HepG2 (cell line): ENCODE results near the gene PEPD. TPM values are rescaled to one million over a fixed set of nuclear protein-coding genes. Genes with fewer than 3 reads are reported as not detected.

Experiments
- ATAC-seq: fragments of 200-7000 bp; cut with Tn5 transposase; 3 replicates; pipeline ENCODE4 v1.9.1; 2020; ENCODE audit warnings: mild to moderate bottlenecking, moderate library complexity
- BruUV-seq: library from RNA; stranded (reverse); fragments of 400-500 nt; replicated peaks from 2 replicates; lab custom pipeline; 2021; lab: Mats Ljungman, UMichigan
- CTCF ChIA-PET: fragments of 300-600 bp; formaldehyde crosslinking; extraction: SDS; loops from one replicate; lab custom pipeline; 2021; ENCODE audit warnings: low total read pairs, inconsistent platforms, low intra/inter-chr PET ratio; lab: Yijun Ruan, JAX
- POLR2A ChIA-PET: fragments of 350-600 bp; sonication (Branson Sonifier 250); formaldehyde crosslinking; loops from one replicate; lab custom pipeline; 2020; ENCODE audit warnings: antibody characterized with exemption, inconsistent platforms; lab: Yijun Ruan, JAX
- DNase-seq: peaks from one replicate; pipeline ENCODE4 v3.0.0-alpha.2; 2015; ENCODE audit warnings: low spot score
- FAIRE-seq: peaks from 3 replicates; lab custom pipeline; 2011; peaks lifted over from hg19 to GRCh38; lab: Jason Lieb, UNC
- H2AFZ ChIP-seq: one replicate; pipeline ENCODE4 v1.6.1; 2011; ENCODE audit warnings: low read length, inconsistent platforms
- H3K27ac ChIP-seq: fragments of 300-600 bp; 3 replicates; pipeline ENCODE4 v1.8.0; 2011; ENCODE audit warnings: mixed run types, mild to moderate bottlenecking, mixed read lengths, low read length, inconsistent platforms; ENCODE audit not compliant: insufficient read depth; ENCODE audit errors: extremely low read length
- H3K27me3 ChIP-seq, 2 experiments: fragments of 200-600 bp in 1 of 2; 2 replicates in 1 of 2; 3 replicates in 1 of 2; pipeline versions ENCODE4 v1.6.0 to v1.8.0; 2011; ENCODE audit warnings: low read length in 2 of 2, mild to moderate bottlenecking in 2 of 2, moderate library complexity in 2 of 2, inconsistent platforms in 1 of 2; ENCODE audit not compliant: insufficient read depth in 2 of 2, control insufficient read depth in 1 of 2
- H3K36me3 ChIP-seq, 2 experiments: fragments of 200-600 bp in 1 of 2; replicated peaks in 1 of 2; 2 replicates in 1 of 2; 3 replicates in 1 of 2; pipeline versions ENCODE4 v1.5.1 to v1.8.0; 2011; ENCODE audit warnings: low read length in 2 of 2, inconsistent platforms in 1 of 2; ENCODE audit not compliant: insufficient read depth in 2 of 2, control insufficient read depth in 1 of 2
- H3K4me1 ChIP-seq: 2 replicates; pipeline ENCODE4 v1.5.1; 2012; ENCODE audit warnings: low read length, inconsistent platforms; ENCODE audit not compliant: insufficient read depth
- H3K4me2 ChIP-seq: 2 replicates; pipeline ENCODE4 v1.6.0; 2011; ENCODE audit warnings: low read depth, low read length, inconsistent platforms
- H3K4me3 ChIP-seq, 3 experiments: fragments of 200-600 bp in 1 of 3; sonication (generic), shearing (Covaris generic) in 1 of 3; replicated peaks in 1 of 3; 2 replicates each; pipeline ENCODE4 v1.5.1; 2011 to 2016; ENCODE audit warnings: low read length in 3 of 3, inconsistent platforms in 2 of 3, low read depth in 2 of 3, mild to moderate bottlenecking in 2 of 3, control low read depth in 1 of 3, mixed read lengths in 1 of 3; ENCODE audit not compliant: insufficient read depth in 1 of 3
- H3K79me2 ChIP-seq: one replicate; pipeline ENCODE4 v1.6.1; 2011; ENCODE audit warnings: low read length, inconsistent platforms; ENCODE audit not compliant: insufficient read depth
- H3K9ac ChIP-seq: 2 replicates; pipeline ENCODE4 v1.6.0; 2011; ENCODE audit warnings: mild to moderate bottlenecking, low read depth, low read length, inconsistent platforms; ENCODE audit not compliant: insufficient read depth
- H3K9me3 ChIP-seq: 2 replicates; pipeline ENCODE4 v1.5.1; 2012; ENCODE audit warnings: mild to moderate bottlenecking, low read length
- H4K20me1 ChIP-seq: 2 replicates; pipeline ENCODE4 v1.6.0; 2011; ENCODE audit warnings: inconsistent platforms, mild to moderate bottlenecking, low read length, moderate library complexity; ENCODE audit not compliant: insufficient read depth
- ADNP ChIP-seq: sonication (generic); formaldehyde crosslinking; IDR thresholded peaks from 2 replicates; pipeline ENCODE4 v1.4.0; 2020; ENCODE audit warnings: missing genetic modification reagents
- AFF4 ChIP-seq: sonication (generic); formaldehyde crosslinking; IDR thresholded peaks from 2 replicates; pipeline ENCODE4 v1.4.0; 2020; ENCODE audit warnings: missing genetic modification reagents
- CHD4 ChIP-seq: fragments of 200-600 bp; sonication (generic); IDR thresholded peaks from 2 replicates; pipeline ENCODE4 v1.7.0; 2017; ENCODE audit warnings: mild to moderate bottlenecking, low read length, borderline replicate concordance
- MBD4 ChIP-seq: IDR thresholded peaks from 2 replicates; pipeline ENCODE4 v1.6.1; 2012; ENCODE audit warnings: low read length, inconsistent platforms, borderline replicate concordance
- NR1H2 ChIP-seq: sonication (generic); formaldehyde crosslinking; IDR thresholded peaks from 2 replicates; pipeline ENCODE4 v1.8.1; 2022; ENCODE audit warnings: low read depth, missing genetic modification reagents, borderline replicate concordance
- PAF1 ChIP-seq: IDR thresholded peaks from 2 replicates; pipeline ENCODE4 v1.6.1; 2016; ENCODE audit warnings: missing genetic modification reagents, missing compliant biosample characterization
- RFX3 ChIP-seq: IDR thresholded peaks from 2 replicates; pipeline ENCODE4 v1.6.1; 2016; ENCODE audit warnings: missing biosample characterization, missing genetic modification reagents
- RNF2 ChIP-seq: fragments of 450-650 bp; conservative IDR thresholded peaks from 2 replicates; pipeline ENCODE4 v1.6.1; 2016; ENCODE audit warnings: low read depth
- SP1 ChIP-seq, 2 experiments: fragments of 450-650 bp in 1 of 2; sonication (generic) in 1 of 2; formaldehyde crosslinking in 1 of 2; IDR thresholded peaks; 2 replicates each; pipeline versions ENCODE4 v1.4.0 to v1.6.1; 2016 to 2020; ENCODE audit warnings: missing genetic modification reagents in 1 of 2
- TP53 ChIP-seq: sonication (generic); formaldehyde crosslinking; conservative IDR thresholded peaks from 2 replicates; pipeline ENCODE4 v1.4.0; 2020; ENCODE audit warnings: missing genetic modification reagents
- YY1 ChIP-seq: IDR thresholded peaks from 2 replicates; pipeline ENCODE4 v1.6.1; 2011; ENCODE audit warnings: low read length, low read depth, moderate library complexity, mild to moderate bottlenecking; ENCODE audit not compliant: insufficient read depth, insufficient replicate concordance
- ZNF337 ChIP-seq: sonication (generic); formaldehyde crosslinking; IDR thresholded peaks from 2 replicates; pipeline ENCODE4 v1.5.1; 2020; ENCODE audit warnings: missing genetic modification reagents, low read depth, mild to moderate bottlenecking, borderline replicate concordance
- ZNF44 ChIP-seq: sonication (generic); formaldehyde crosslinking; IDR thresholded peaks from 2 replicates; pipeline ENCODE4 v1.5.1; 2020; ENCODE audit warnings: mild to moderate bottlenecking, missing genetic modification reagents
- ZNF772 ChIP-seq: sonication (generic); formaldehyde crosslinking; IDR thresholded peaks from 2 replicates; pipeline ENCODE4 v1.5.0; 2020; ENCODE audit warnings: mild to moderate bottlenecking, missing genetic modification reagents
- ZNF839 ChIP-seq: sonication (generic); formaldehyde crosslinking; IDR thresholded peaks from 2 replicates; pipeline ENCODE4 v1.4.0; 2020; ENCODE audit warnings: missing genetic modification reagents, mild to moderate bottlenecking, borderline replicate concordance
- WGBS: methylation state at CpG from one replicate; pipeline ENCODE4 v1.1.6; 2017; ENCODE audit warnings: low lambda C conversion rate; 5-methylcytosine and 5-hydroxymethylcytosine counted together
- in situ Hi-C: cut with HindIII; loops from 2 replicates; pipeline ENCODE4 v1.10.0; 2017; ENCODE audit warnings: low pct_unique_long_range_greater_than_20kb; ENCODE audit not compliant: extremely low pct_ligation_motif_present
- intact Hi-C: fragments of 100-400 bp; cut with micrococcal nuclease; formaldehyde crosslinking; loops from one replicate; pipeline ENCODE4 v1.10.0; 2022; ENCODE audit not compliant: unreplicated experiment
- polyA plus RNA-seq, 8 experiments: library from polyadenylated mRNA; depleted of rRNA in 3 of 8; stranded (reverse) in 7 of 8; unstranded in 1 of 8; fragments of >200 nt; fragmentation: Illumina TruSeq in 4 of 8; extraction: Trizol in 4 of 8; gene quantifications; 2 replicates each; pipeline versions ENCODE4 v1.2.1 to v1.2.3, GENCODE V29; 2011 to 2016; ENCODE audit warnings: low read depth in 4 of 8, missing spikeins in 1 of 8, mixed read lengths in 1 of 8; ENCODE audit not compliant: insufficient read depth in 1 of 8
- total RNA-seq, 5 experiments: library from RNA; depleted of rRNA; stranded (reverse); fragments of >200 nt; fragmentation: Illumina TruSeq; extraction: Trizol; gene quantifications; 2 replicates each; pipeline ENCODE4 v1.2.3, GENCODE V29; 2016; ENCODE audit warnings: low read depth in 1 of 5
- TF ChIP-seq, protein P1 (sequence below): sonication (generic); formaldehyde crosslinking; IDR thresholded peaks from 2 replicates; pipeline ENCODE4 v1.9.0; 2021; ENCODE audit warnings: mild to moderate bottlenecking, missing genetic modification reagents

PEPD gene
- total and polyA plus RNA-seq, 2 of the 13 experiments (the other 11 are each of a cell fraction or from before 2014, with no cell fraction given): 60.7 to 75.1 TPM

GRCh38 chr19:33559996-33560395 lies 38.4 kb upstream of the PEPD start:
- Histone ChIP-seq H3K4me1 (no peaks in the 10 kb centered on the region), H3K79me2 (no peaks in the 10 kb centered on the region), H3K27me3 (peaks cover 4 to 32% of the 10 kb centered on the region in 2 experiments; a peak in 3 of 5 replicates), H4K20me1 (no peaks in the 10 kb centered on the region), H3K4me3 (no peak overlapping the region), H3K9ac (no peak overlapping the region), H2AFZ (no peak overlapping the region), H3K9me3 (no peaks in the 10 kb centered on the region), H3K36me3 (no peaks in the 10 kb centered on the region), H3K4me2 (no peak overlapping the region), H3K27ac (no peak overlapping the region)
- intact Hi-C loops: no loop called here
- no peak for ATAC-seq
- no TSS peak for BruUV-seq
- no peak for FAIRE-seq
- CTCF ChIA-PET: no interaction called here
- WGBS: 3% methylated on average over 8 of the region's 8 CpGs
- in situ Hi-C loops: no loop called here
- POLR2A ChIA-PET: no interaction called here
- DNase-seq: no peak
- TF ChIP-seq PAF1 (CRISPR knock-in tag): no peak
- no peak for TF ChIP-seq RNF2
- TF ChIP-seq NR1H2 (CRISPR knock-in tag): no peak
- TF ChIP-seq SP1 (IDR thresholded peaks at IDR 0.05): no peak
- TF ChIP-seq SP1 (CRISPR knock-in tag; IDR thresholded peaks at IDR 0.05): no peak
- no peak for TF ChIP-seq RFX3 (CRISPR knock-in tag)
- no peak for TF ChIP-seq ZNF772 (CRISPR knock-in tag)
- TF ChIP-seq ZNF44 (CRISPR knock-in tag): no peak
- TF ChIP-seq AFF4 (CRISPR knock-in tag): no peak
- TF ChIP-seq YY1: no peak
- no peak for TF ChIP-seq CHD4
- no peak for TF ChIP-seq MBD4
- TF ChIP-seq TP53 (CRISPR knock-in tag): no peak
- TF ChIP-seq ZNF839 (CRISPR knock-in tag): no peak
- no peak for TF ChIP-seq ADNP (CRISPR knock-in tag)
- TF ChIP-seq ZNF337 (CRISPR knock-in tag): no peak
- TF ChIP-seq, protein P1, sequence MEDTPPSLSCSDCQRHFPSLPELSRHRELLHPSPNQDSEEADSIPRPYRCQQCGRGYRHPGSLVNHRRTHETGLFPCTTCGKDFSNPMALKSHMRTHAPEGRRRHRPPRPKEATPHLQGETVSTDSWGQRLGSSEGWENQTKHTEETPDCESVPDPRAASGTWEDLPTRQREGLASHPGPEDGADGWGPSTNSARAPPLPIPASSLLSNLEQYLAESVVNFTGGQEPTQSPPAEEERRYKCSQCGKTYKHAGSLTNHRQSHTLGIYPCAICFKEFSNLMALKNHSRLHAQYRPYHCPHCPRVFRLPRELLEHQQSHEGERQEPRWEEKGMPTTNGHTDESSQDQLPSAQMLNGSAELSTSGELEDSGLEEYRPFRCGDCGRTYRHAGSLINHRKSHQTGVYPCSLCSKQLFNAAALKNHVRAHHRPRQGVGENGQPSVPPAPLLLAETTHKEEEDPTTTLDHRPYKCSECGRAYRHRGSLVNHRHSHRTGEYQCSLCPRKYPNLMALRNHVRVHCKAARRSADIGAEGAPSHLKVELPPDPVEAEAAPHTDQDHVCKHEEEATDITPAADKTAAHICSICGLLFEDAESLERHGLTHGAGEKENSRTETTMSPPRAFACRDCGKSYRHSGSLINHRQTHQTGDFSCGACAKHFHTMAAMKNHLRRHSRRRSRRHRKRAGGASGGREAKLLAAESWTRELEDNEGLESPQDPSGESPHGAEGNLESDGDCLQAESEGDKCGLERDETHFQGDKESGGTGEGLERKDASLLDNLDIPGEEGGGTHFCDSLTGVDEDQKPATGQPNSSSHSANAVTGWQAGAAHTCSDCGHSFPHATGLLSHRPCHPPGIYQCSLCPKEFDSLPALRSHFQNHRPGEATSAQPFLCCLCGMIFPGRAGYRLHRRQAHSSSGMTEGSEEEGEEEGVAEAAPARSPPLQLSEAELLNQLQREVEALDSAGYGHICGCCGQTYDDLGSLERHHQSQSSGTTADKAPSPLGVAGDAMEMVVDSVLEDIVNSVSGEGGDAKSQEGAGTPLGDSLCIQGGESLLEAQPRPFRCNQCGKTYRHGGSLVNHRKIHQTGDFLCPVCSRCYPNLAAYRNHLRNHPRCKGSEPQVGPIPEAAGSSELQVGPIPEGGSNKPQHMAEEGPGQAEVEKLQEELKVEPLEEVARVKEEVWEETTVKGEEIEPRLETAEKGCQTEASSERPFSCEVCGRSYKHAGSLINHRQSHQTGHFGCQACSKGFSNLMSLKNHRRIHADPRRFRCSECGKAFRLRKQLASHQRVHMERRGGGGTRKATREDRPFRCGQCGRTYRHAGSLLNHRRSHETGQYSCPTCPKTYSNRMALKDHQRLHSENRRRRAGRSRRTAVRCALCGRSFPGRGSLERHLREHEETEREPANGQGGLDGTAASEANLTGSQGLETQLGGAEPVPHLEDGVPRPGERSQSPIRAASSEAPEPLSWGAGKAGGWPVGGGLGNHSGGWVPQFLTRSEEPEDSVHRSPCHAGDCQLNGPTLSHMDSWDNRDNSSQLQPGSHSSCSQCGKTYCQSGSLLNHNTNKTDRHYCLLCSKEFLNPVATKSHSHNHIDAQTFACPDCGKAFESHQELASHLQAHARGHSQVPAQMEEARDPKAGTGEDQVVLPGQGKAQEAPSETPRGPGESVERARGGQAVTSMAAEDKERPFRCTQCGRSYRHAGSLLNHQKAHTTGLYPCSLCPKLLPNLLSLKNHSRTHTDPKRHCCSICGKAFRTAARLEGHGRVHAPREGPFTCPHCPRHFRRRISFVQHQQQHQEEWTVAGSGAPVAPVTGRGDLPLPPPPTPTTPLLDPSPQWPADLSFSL: no peak
